ENCODE results near the gene SLC43A2. TPM values are rescaled to one million over a fixed set of nuclear protein-coding genes. Genes with fewer than 3 reads are reported as not detected.

SLC43A2 gene
- polyA plus RNA-seq, 2 of the 4 experiments (the other 2 are of a cell fraction) = 3.5 to 7.0 TPM

GRCh38 chr17:1560101-1560857 lies 68.4 kb downstream of the SLC43A2 start:
- WGBS (ENCODE audit: missing lambda C conversion rate) = 94% methylated on average over 22 of the region's 22 CpGs
- Histone ChIP-seq H3K27ac (no peak overlapping the region), H3K9me3 (no peaks in the 10 kb centered on the region), H3K4me2 (no peak overlapping the region), H3K4me3 (no peak overlapping the region), H3K4me1 (peaks cover 16% of the 10 kb centered on the region; the same call in 2 of the 3 replicates)
- no peak for FAIRE-seq
- DNase-seq (ENCODE audit: low read depth in 1 of 2, low spot score in 1 of 2) = no peak
- ATAC-seq = no peak
- ChIA-PET POLR2A (no interaction called here), CTCF (interaction anchor here (1.1 to 21.0 kb wide), 9 partner anchors 13 to 300 kb away, joined by 3 to 497 read pairs (median 5); partner anchors contain the start of gene SLC43A2)
- TF ChIP-seq MAFK (IDR thresholded peaks at IDR 0.05; ENCODE audit: partially characterized antibody) = no peak
- TF ChIP-seq CEBPB (IDR thresholded peaks at IDR 0.05) = no peak
- no peak for TF ChIP-seq RCOR1 (IDR thresholded peaks at IDR 0.05; ENCODE audit: low read depth, low read length)
- TF ChIP-seq MAX (IDR thresholded peaks at IDR 0.05) = no peak
- TF ChIP-seq, protein P1, sequence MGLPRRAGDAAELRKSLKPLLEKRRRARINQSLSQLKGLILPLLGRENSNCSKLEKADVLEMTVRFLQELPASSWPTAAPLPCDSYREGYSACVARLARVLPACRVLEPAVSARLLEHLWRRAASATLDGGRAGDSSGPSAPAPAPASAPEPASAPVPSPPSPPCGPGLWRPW (IDR thresholded peaks at IDR 0.05) = no peak
- TF ChIP-seq ZFP36 (IDR thresholded peaks at IDR 0.05; ENCODE audit: borderline replicate concordance, partially characterized antibody) = no peak
- no peak for TF ChIP-seq HDAC2 (IDR thresholded peaks at IDR 0.05)
- TF ChIP-seq, protein P2, sequence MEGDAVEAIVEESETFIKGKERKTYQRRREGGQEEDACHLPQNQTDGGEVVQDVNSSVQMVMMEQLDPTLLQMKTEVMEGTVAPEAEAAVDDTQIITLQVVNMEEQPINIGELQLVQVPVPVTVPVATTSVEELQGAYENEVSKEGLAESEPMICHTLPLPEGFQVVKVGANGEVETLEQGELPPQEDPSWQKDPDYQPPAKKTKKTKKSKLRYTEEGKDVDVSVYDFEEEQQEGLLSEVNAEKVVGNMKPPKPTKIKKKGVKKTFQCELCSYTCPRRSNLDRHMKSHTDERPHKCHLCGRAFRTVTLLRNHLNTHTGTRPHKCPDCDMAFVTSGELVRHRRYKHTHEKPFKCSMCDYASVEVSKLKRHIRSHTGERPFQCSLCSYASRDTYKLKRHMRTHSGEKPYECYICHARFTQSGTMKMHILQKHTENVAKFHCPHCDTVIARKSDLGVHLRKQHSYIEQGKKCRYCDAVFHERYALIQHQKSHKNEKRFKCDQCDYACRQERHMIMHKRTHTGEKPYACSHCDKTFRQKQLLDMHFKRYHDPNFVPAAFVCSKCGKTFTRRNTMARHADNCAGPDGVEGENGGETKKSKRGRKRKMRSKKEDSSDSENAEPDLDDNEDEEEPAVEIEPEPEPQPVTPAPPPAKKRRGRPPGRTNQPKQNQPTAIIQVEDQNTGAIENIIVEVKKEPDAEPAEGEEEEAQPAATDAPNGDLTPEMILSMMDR (IDR thresholded peaks at IDR 0.05) = no peak
- TF ChIP-seq HOXB5 (CRISPR knock-in tag; IDR thresholded peaks at IDR 0.05) = no peak
- no peak for TF ChIP-seq HOXB13 (CRISPR knock-in tag; IDR thresholded peaks at IDR 0.05; ENCODE audit: low read depth)
- TF ChIP-seq EP300 (IDR thresholded peaks at IDR 0.05) = no peak
- no peak for TF ChIP-seq NPAS2 (CRISPR knock-in tag; IDR thresholded peaks at IDR 0.05; ENCODE audit: borderline replicate concordance)
- TF ChIP-seq CHD4 (IDR thresholded peaks at IDR 0.05; ENCODE audit: borderline replicate concordance) = no peak
- TF ChIP-seq, protein P3, sequence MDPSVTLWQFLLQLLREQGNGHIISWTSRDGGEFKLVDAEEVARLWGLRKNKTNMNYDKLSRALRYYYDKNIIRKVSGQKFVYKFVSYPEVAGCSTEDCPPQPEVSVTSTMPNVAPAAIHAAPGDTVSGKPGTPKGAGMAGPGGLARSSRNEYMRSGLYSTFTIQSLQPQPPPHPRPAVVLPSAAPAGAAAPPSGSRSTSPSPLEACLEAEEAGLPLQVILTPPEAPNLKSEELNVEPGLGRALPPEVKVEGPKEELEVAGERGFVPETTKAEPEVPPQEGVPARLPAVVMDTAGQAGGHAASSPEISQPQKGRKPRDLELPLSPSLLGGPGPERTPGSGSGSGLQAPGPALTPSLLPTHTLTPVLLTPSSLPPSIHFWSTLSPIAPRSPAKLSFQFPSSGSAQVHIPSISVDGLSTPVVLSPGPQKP (IDR thresholded peaks at IDR 0.05; ENCODE audit: low read depth, low read length) = no peak

GRCh38 chr17:1559047-1560043 lies 69.3 kb downstream of the SLC43A2 start:
- ChIA-PET CTCF (interaction anchor here (1.1 to 3.4 kb wide), 4 partner anchors 14 to 89 kb away, joined by 3 to 24 read pairs (median 6); no protein-coding TSS in a partner anchor), POLR2A (no interaction called here)
- no peak overlapping the region for H3K27ac ChIP-seq
- WGBS (ENCODE audit: missing lambda C conversion rate) = 89% methylated on average over 10 of the region's 10 CpGs
- H3K4me3 ChIP-seq = no peak overlapping the region
- TF ChIP-seq SMC3 (IDR thresholded peaks at IDR 0.05) (no peak), REST (IDR thresholded peaks at IDR 0.05) (no peak), NFE2L2 (conservative IDR thresholded peaks at IDR 0.05; ENCODE audit: low read length) (no peak), CBX8 (IDR thresholded peaks at IDR 0.05) (no peak), BCL3 (IDR thresholded peaks at IDR 0.05) (no peak), JUNB (IDR thresholded peaks at IDR 0.05) (no peak), PBX3 (IDR thresholded peaks at IDR 0.05) (no peak), HOXA7 (CRISPR knock-in tag; IDR thresholded peaks at IDR 0.05) (no peak), KDM5A (IDR thresholded peaks at IDR 0.05) (no peak)
- TF ChIP-seq, protein P3 (IDR thresholded peaks at IDR 0.05; ENCODE audit: low read depth, low read length) = no peak
- FAIRE-seq = no peak
- DNase-seq (ENCODE audit: low read depth in 1 of 2, low spot score in 1 of 2) = no peak
- H3K9me3 ChIP-seq = no peaks in the 10 kb centered on the region
- peaks cover 16% of the 10 kb centered on the region; the same call in 2 of the 3 replicates for H3K4me1 ChIP-seq
- H3K4me2 ChIP-seq = no peak overlapping the region
- ATAC-seq = no peak
